ENCODE data around the gene CUL1.

Gene CUL1

DNA sequence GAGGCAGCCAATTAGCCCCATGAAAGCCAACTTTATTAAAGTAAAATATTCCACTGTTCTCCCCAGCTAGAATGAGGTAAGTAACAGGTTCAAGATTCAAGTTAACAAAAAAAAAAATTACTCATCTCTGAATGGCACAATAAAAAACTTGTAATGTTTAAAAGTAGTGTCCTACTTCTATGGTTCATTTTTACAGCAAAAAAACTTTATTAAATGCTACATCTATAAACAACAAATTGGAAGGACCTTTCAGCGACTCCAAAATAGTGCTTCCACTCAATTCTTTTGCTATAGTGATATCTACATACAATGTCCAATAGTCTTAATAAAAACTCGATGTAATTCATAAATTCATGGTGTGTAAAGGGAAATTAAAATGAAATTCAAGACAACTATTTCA lies 126.2 kb downstream of the CUL1 start:
- H3K4me3 ChIP-seq (ENCODE audit: control insufficient read depth, low read depth, low read length), result no peak overlapping the region
- TF ChIP-seq, protein P1, sequence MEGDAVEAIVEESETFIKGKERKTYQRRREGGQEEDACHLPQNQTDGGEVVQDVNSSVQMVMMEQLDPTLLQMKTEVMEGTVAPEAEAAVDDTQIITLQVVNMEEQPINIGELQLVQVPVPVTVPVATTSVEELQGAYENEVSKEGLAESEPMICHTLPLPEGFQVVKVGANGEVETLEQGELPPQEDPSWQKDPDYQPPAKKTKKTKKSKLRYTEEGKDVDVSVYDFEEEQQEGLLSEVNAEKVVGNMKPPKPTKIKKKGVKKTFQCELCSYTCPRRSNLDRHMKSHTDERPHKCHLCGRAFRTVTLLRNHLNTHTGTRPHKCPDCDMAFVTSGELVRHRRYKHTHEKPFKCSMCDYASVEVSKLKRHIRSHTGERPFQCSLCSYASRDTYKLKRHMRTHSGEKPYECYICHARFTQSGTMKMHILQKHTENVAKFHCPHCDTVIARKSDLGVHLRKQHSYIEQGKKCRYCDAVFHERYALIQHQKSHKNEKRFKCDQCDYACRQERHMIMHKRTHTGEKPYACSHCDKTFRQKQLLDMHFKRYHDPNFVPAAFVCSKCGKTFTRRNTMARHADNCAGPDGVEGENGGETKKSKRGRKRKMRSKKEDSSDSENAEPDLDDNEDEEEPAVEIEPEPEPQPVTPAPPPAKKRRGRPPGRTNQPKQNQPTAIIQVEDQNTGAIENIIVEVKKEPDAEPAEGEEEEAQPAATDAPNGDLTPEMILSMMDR (IDR thresholded peaks at IDR 0.05; ENCODE audit: control insufficient read depth, insufficient read depth, low read depth, low read length, missing control alignments), result no peak
- DNase-seq (ENCODE audit: low read depth), result no peak

GRCh38 chr7:148825338-148825737 lies 126.6 kb downstream of the CUL1 start:
- DNase-seq (ENCODE audit: low read depth), result no peak
- no peak overlapping the region for H3K4me3 ChIP-seq (ENCODE audit: control insufficient read depth, low read depth, low read length)
- TF ChIP-seq, protein P1 (IDR thresholded peaks at IDR 0.05; ENCODE audit: control insufficient read depth, insufficient read depth, low read depth, low read length, missing control alignments), result no peak

GRCh38 chr7:148828965-148829364 lies 130.3 kb downstream of the CUL1 start:
- H3K4me3 ChIP-seq (ENCODE audit: control insufficient read depth, low read depth, low read length), result no peak overlapping the region
- TF ChIP-seq, protein P1 (IDR thresholded peaks at IDR 0.05; ENCODE audit: control insufficient read depth, insufficient read depth, low read depth, low read length, missing control alignments), result no peak
- DNase-seq (ENCODE audit: low read depth), result no peak

GRCh38 chr7:148830897-148831692 lies 132.4 kb downstream of the CUL1 start:
- TF ChIP-seq, protein P1 (IDR thresholded peaks at IDR 0.05; ENCODE audit: control insufficient read depth, insufficient read depth, low read depth, low read length, missing control alignments), result no peak
- no peak for DNase-seq (ENCODE audit: low read depth)
- H3K4me3 ChIP-seq (ENCODE audit: control insufficient read depth, low read depth, low read length), result no peak overlapping the region

DNA sequence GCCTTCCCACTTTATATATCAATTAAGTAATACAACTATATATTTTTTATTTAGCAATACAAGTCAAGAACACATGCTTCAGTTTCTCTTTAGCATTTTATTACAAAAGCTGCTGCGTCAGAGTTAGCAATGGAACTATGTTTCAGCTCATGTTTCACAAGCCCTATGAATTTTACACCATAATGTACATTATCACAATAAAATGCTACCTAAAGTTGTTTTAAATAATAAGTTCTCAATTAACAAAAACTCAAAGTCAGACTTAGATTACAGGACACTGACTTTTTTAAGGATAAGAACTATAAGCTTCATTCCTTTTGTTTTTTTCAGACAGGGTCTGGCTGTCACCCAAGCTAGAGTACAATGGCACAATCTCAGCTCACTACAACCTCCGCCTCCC lies 133.1 kb downstream of the CUL1 start:
- DNase-seq (ENCODE audit: low read depth), result no peak
- TF ChIP-seq, protein P1 (IDR thresholded peaks at IDR 0.05; ENCODE audit: control insufficient read depth, insufficient read depth, low read depth, low read length, missing control alignments), result no peak
- no peak overlapping the region for H3K4me3 ChIP-seq (ENCODE audit: control insufficient read depth, low read depth, low read length)

DNA sequence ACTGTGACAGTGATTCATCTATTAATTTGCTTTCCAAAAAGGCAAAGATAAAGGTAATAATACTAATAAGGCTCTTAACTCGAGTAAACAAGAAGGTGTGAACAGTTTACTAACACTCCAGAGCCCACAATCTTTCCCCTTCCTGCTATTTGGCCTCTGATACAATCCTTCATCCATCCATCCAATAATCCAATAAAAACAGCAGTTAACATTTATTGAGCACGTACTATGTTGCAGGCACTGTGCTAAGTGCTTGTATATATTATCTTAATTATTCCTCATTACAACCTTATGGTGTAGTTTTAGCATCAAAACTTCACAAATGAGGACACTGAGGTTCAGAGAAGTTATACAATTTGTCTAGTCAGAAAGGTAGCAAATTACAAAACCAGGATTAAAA lies 135.9 kb downstream of the CUL1 start:
- H3K4me3 ChIP-seq (ENCODE audit: control insufficient read depth, low read depth, low read length), result no peak overlapping the region
- TF ChIP-seq, protein P1 (IDR thresholded peaks at IDR 0.05; ENCODE audit: control insufficient read depth, insufficient read depth, low read depth, low read length, missing control alignments), result no peak
- no peak for DNase-seq (ENCODE audit: low read depth)

Data from AG09309 (cell line).